Transverse colon (tissue), 4 donors: ENCODE measurements around the gene BOD1. TPM values are rescaled to one million over a fixed set of nuclear protein-coding genes. Genes with fewer than 3 reads are reported as not detected.

Experiments used
- DNase-seq: peaks from one replicate; pipeline ENCODE4 v3.0.0-alpha.2; 2019
- H3K27ac ChIP-seq, 4 donors: fragments of 200-600 bp; sonication (generic); 2 replicates each; pipeline ENCODE4 v1.5.1; 2016 to 2018; ENCODE audit warnings: inconsistent platforms in 4 of 4
- H3K27me3 ChIP-seq: fragments of 200-600 bp; sonication (generic); 2 replicates; pipeline ENCODE4 v1.5.1; 2017; ENCODE audit warnings: inconsistent platforms
- H3K36me3 ChIP-seq, 4 donors: fragments of 200-600 bp; sonication (generic); 2 replicates each; pipeline ENCODE4 v1.5.1; 2017 to 2019; ENCODE audit warnings: inconsistent platforms in 4 of 4
- H3K4me1 ChIP-seq, 4 donors: fragments of 200-600 bp; sonication (generic); 2 replicates each; pipeline ENCODE4 v1.5.1; 2017 to 2020; ENCODE audit warnings: inconsistent platforms in 4 of 4
- H3K4me3 ChIP-seq, 4 donors: fragments of 200-600 bp; sonication (generic); 1 replicate in 1 of 4; 2 replicates in 3 of 4; pipeline versions ENCODE4 v1.5.1 to v1.6.1; 2017 to 2019; ENCODE audit warnings: inconsistent platforms in 4 of 4
- H3K9me3 ChIP-seq, 2 donors: fragments of 200-600 bp; sonication (generic); 2 replicates each; pipeline ENCODE4 v1.5.1; 2017 to 2019; ENCODE audit warnings: inconsistent platforms in 2 of 2
- EP300 ChIP-seq: sonication (generic); formaldehyde crosslinking; IDR thresholded peaks from one replicate; pipeline ENCODE4 v1.6.1; 2017; ENCODE audit warnings: antibody characterized with exemption, low read depth
- POLR2A ChIP-seq: fragments of 450-650 bp; IDR thresholded peaks from one replicate; pipeline ENCODE4 v1.6.1; 2016; ENCODE audit warnings: antibody characterized with exemption, mild to moderate bottlenecking, moderate library complexity
- POLR2AphosphoS5 ChIP-seq, 3 donors: sonication (generic); formaldehyde crosslinking; IDR thresholded peaks; one replicate each; pipeline ENCODE4 v1.6.1; 2016; ENCODE audit warnings: antibody characterized with exemption in 3 of 3
- WGBS, 2 donors: methylation state at CpG; one replicate each; pipeline ENCODE4 v1.1.5; 2018; ENCODE audit warnings: low coverage in 1 of 2; 5-methylcytosine and 5-hydroxymethylcytosine counted together
- in situ Hi-C, 4 donors: fragments of 200-750 bp; cut with MboI; loops; one replicate each; pipeline versions ENCODE4 v1.15.0 to v1.15.1; 2017; ENCODE audit warnings: low sequenced_read_pairs in 3 of 4, low pct_ligation_motif_present in 1 of 4, low pct_unique_long_range_greater_than_20kb in 1 of 4
- intact Hi-C: fragments of 100-400 bp; cut with DNase I; formaldehyde crosslinking; loops from one replicate; pipeline ENCODE4 v1.15.1; 2023; ENCODE audit warnings: low total_unique reads
- total RNA-seq, 4 donors: library from RNA; depleted of rRNA; stranded (reverse); fragments of >200 nt; gene quantifications; one replicate each; pipeline ENCODE4 v1.1.0, GENCODE V29; 2016
- TF ChIP-seq, protein P1 (sequence below), 5 experiments: fragments of 200-600 bp in 3 of 5; fragments of 450-650 bp in 2 of 5; sonication (generic) in 3 of 5; IDR thresholded peaks; 1 replicate in 2 of 5; 2 replicates in 3 of 5; pipeline ENCODE4 v1.5.1; 2016 to 2017; ENCODE audit warnings: antibody characterized with exemption in 5 of 5, inconsistent platforms in 3 of 5, mild to moderate bottlenecking in 2 of 5, moderate library complexity in 1 of 5

Gene BOD1
- total RNA-seq, 4 donors from 2014 or later, result 5.6 to 38.6 (median 26.7) TPM

DNA sequence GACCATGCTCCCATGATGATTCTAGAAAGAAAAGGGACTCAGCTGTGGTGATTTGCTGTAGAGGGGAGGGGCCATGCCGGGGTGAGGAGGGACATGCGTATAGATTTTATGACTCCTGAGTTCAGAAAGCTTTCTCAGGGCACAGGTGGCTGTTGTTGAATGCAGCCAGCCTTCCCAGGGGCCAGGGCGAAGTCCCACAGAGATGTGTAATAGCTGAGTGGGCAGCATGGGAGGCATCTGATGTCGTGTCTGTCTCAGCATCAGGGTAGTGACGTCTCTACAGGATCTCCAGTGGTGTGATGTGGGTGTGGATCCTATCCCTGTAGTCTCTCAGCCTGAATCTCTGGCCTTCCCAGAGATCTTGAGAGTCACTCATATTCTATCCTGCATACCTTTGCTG, 7.8 kb upstream of the BOD1 start:
- no peak for TF ChIP-seq POLR2AphosphoS5 (IDR thresholded peaks at IDR 0.05)
- TF ChIP-seq EP300, result no peak
- TF ChIP-seq, protein P1, sequence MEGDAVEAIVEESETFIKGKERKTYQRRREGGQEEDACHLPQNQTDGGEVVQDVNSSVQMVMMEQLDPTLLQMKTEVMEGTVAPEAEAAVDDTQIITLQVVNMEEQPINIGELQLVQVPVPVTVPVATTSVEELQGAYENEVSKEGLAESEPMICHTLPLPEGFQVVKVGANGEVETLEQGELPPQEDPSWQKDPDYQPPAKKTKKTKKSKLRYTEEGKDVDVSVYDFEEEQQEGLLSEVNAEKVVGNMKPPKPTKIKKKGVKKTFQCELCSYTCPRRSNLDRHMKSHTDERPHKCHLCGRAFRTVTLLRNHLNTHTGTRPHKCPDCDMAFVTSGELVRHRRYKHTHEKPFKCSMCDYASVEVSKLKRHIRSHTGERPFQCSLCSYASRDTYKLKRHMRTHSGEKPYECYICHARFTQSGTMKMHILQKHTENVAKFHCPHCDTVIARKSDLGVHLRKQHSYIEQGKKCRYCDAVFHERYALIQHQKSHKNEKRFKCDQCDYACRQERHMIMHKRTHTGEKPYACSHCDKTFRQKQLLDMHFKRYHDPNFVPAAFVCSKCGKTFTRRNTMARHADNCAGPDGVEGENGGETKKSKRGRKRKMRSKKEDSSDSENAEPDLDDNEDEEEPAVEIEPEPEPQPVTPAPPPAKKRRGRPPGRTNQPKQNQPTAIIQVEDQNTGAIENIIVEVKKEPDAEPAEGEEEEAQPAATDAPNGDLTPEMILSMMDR (IDR thresholded peaks at IDR 0.05), result no peak
- TF ChIP-seq POLR2A, result no peak
- Histone ChIP-seq H3K27ac (no peak overlapping the region), H3K9me3 (no peaks in the 10 kb centered on the region), H3K36me3 (no peaks in the 10 kb centered on the region), H3K4me1 (no peaks in the 10 kb centered on the region), H3K27me3 (no peaks in the 10 kb centered on the region), H3K4me3 (no peak overlapping the region)
- no peak for DNase-seq
- 56% methylated on average over 5 of the region's 5 CpGs; no CpG with 5 or more reads in 1 of the 2 donors for WGBS, 2 donors
- in situ Hi-C loops (loop anchor here (25.0 kb wide), 1 partner anchor 688 kb away; no protein-coding TSS in a partner anchor), intact Hi-C loops (no loop called here)

DNA sequence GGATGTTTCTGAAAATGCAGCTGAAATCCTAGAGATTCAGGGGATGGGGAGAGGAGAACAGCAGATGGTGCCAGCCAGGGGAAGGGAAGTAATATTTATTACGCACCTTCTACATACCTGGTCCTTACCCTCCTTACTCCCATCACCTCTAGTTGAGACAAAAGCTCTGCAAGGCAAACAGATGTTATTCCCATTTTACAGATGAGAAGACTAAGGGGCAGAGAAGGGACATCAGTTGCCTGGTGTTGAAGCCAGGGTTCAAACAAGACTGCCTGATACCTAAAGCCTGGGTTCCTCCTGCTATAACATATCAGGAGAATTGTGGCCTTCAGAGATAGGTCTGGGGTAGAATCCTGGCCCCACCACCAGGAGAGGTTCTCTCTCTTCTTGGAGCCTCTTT, 7.3 kb upstream of the BOD1 start:
- H3K4me3 ChIP-seq, result no peak overlapping the region
- TF ChIP-seq, protein P1 (IDR thresholded peaks at IDR 0.05), result no peak
- TF ChIP-seq POLR2A (no peak), POLR2AphosphoS5 (IDR thresholded peaks at IDR 0.05) (no peak)
- no peak overlapping the region for H3K27ac ChIP-seq
- in situ Hi-C loops (loop anchor here (25.0 kb wide), 1 partner anchor 689 kb away; no protein-coding TSS in a partner anchor), intact Hi-C loops (no loop called here)
- no peaks in the 10 kb centered on the region for H3K27me3 ChIP-seq
- H3K4me1 ChIP-seq, result no peaks in the 10 kb centered on the region
- H3K36me3 ChIP-seq, result no peaks in the 10 kb centered on the region
- DNase-seq, result no peak
- 89% methylated on average over 1 of the region's 1 CpG; no CpG with 5 or more reads in 1 of the 2 donors for WGBS, 2 donors
- no peaks in the 10 kb centered on the region for H3K9me3 ChIP-seq

DNA sequence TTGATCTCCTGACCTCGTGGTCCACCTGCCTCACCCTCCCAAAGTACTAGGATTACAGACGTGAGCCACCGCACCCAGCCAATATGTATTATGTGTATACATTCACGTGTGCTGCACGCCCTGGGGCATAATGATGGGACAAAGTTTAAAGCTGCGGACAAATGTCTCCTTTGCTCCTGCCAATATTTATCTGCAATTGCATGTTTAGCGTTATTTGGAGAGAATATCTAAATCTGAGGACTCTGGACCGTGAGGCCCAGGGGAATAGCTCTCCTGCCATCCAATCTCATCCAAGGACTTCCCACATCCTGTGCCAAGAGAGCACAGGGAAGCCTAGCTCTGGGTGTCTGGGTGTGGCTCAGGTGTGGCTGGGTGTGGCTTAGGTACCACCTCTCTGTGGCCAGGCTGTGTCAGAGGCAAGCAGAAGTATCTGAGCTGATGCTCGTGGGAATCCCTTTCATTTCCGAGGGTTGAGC, 6.9 kb upstream of the BOD1 start:
- H3K27me3 ChIP-seq, result no peaks in the 10 kb centered on the region
- in situ Hi-C loops, result loop anchor here (25.0 kb wide), 1 partner anchor 689 kb away; no protein-coding TSS in a partner anchor
- no peaks in the 10 kb centered on the region for H3K4me1 ChIP-seq
- intact Hi-C loops, result no loop called here
- no peak for TF ChIP-seq POLR2A
- TF ChIP-seq POLR2AphosphoS5 (IDR thresholded peaks at IDR 0.05), result no peak
- TF ChIP-seq EP300, result no peak
- TF ChIP-seq, protein P1 (IDR thresholded peaks at IDR 0.05), result no peak
- H3K9me3 ChIP-seq, result no peaks in the 10 kb centered on the region
- no peak overlapping the region for H3K27ac ChIP-seq
- no peak overlapping the region for H3K4me3 ChIP-seq
- peak; percentile 63 for DNase-seq
- WGBS, 2 donors, result 56 to 60% methylated on average over 1 to 10 of the region's 10 CpGs
- no peaks in the 10 kb centered on the region for H3K36me3 ChIP-seq

DNA sequence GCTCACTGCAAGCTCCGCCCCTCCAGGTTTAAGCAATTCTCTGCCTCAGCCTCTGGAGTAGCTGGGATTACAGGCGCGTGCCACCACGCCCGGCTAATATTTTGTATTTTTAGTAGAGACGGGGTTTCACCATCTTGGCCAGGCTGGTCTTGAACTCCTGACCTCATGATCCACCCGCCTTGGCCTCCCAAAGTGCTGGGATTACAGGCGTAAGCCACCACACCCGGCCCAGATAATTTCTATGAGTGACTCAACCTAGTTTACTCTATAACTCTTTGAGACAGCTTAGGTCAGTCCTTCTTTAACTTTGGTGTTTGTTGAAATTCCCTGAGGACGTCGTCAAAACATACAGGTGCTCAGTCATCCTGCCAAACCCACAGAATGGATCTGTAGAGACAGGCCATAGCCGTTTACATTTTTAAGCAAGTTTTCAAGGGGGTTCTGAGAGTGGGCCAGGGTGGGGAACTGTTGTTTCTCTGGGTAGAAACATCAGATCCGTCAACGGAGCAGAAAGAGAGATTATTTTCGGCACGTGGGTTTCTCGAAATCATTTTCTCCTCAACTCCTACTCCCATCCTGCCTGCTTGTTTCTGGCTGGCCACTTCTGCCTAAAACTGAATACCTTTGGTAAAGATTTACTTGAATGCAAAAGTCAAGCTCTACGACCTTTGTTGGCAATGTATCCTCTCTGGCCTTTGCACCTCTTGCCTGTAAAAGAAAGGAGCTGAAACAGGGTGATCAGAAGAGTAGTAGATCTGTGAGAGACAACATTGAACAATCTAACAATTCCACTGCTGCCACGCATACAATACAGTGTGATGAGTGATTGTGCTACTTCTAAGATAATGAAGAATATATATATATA, 6.0 kb upstream of the BOD1 start:
- in situ Hi-C loops, result loop anchor here (25.0 kb wide), 1 partner anchor 690 kb away; no protein-coding TSS in a partner anchor
- WGBS, 2 donors, result 81 to 83% methylated on average over 8 to 19 of the region's 19 CpGs
- Histone ChIP-seq H3K27me3 (no peaks in the 10 kb centered on the region), H3K4me3 (no peak overlapping the region), H3K36me3 (no peaks in the 10 kb centered on the region), H3K4me1 (no peaks in the 10 kb centered on the region), H3K27ac (no peak overlapping the region), H3K9me3 (no peaks in the 10 kb centered on the region)
- TF ChIP-seq, protein P1 (IDR thresholded peaks at IDR 0.05), result no peak
- TF ChIP-seq POLR2A (no peak), EP300 (no peak)
- intact Hi-C loops, result no loop called here
- no peak for DNase-seq
